Lower leg skin (tissue), 4 donors: ENCODE results near the gene POGZ. TPM values are rescaled to one million over a fixed set of nuclear protein-coding genes. Genes with fewer than 3 reads are reported as not detected.
"Not testable (repeated sequence)": the region's sequence is repeated elsewhere in the genome, so short reads cannot be mapped to it uniquely, and the experiment has no call there.

Experiments
- DNase-seq, 2 donors: peaks; one replicate each; pipeline ENCODE4 v3.0.0-alpha.2; 2019; ENCODE audit warnings: low spot score in 2 of 2
- H3K4me3 ChIP-seq: fragments of 200-600 bp; sonication (generic); 2 replicates; pipeline ENCODE4 v1.5.1; 2017; ENCODE audit warnings: mild to moderate bottlenecking, low read depth; ENCODE audit not compliant: poor library complexity, severe bottlenecking
- POLR2A ChIP-seq, 2 donors: fragments of 450-650 bp; IDR thresholded peaks; one replicate each; pipeline ENCODE4 v1.6.1; 2016 to 2017; ENCODE audit warnings: antibody characterized with exemption in 2 of 2, mild to moderate bottlenecking in 1 of 2, moderate library complexity in 1 of 2
- WGBS, 2 donors: methylation state at CpG; one replicate each; pipeline ENCODE4 v1.1.5; 2018; 5-methylcytosine and 5-hydroxymethylcytosine counted together
- intact Hi-C: fragments of 100-400 bp; cut with DNase I; formaldehyde crosslinking; loops from one replicate; pipeline ENCODE4 v1.15.0; 2023; ENCODE audit warnings: low total_unique reads
- total RNA-seq, 4 donors: library from RNA; depleted of rRNA; stranded (reverse); fragments of >200 nt; gene quantifications; one replicate each; pipeline ENCODE4 v1.1.0, GENCODE V29; 2016
- TF ChIP-seq, protein P1 (sequence below), 3 donors: fragments of 450-650 bp; IDR thresholded peaks; one replicate each; pipeline ENCODE4 v1.5.1; 2016; ENCODE audit warnings: antibody characterized with exemption in 3 of 3, mild to moderate bottlenecking in 3 of 3, moderate library complexity in 2 of 3

The POGZ gene
- total RNA-seq, 4 donors from 2014 or later: 23.7 to 71.8 (median 26.8) TPM

DNA sequence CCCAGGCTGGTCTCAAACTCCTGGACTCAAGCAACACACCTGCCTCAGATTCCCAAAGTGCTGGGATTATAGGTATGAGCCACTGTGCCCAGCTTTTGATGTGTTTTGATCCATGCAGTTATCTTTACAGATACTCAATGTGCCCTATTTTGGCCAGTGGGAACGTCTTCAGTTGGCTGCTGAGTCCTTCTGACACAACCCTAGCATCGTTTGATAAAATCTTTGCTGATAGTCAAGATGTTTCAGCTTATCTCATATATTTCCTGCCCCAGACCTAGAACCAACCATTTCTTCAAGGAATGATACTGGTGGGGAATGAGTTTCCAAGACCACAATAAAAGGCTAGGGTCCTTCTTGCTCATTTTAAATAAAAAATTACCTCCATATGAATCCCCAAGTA is 11.6 kb downstream of the POGZ start:
- intact Hi-C loops: loop anchor here (10.0 kb wide), 1 partner anchor 297 kb away; no protein-coding TSS in a partner anchor
- H3K4me3 ChIP-seq: no peak overlapping the region
- TF ChIP-seq, protein P1, sequence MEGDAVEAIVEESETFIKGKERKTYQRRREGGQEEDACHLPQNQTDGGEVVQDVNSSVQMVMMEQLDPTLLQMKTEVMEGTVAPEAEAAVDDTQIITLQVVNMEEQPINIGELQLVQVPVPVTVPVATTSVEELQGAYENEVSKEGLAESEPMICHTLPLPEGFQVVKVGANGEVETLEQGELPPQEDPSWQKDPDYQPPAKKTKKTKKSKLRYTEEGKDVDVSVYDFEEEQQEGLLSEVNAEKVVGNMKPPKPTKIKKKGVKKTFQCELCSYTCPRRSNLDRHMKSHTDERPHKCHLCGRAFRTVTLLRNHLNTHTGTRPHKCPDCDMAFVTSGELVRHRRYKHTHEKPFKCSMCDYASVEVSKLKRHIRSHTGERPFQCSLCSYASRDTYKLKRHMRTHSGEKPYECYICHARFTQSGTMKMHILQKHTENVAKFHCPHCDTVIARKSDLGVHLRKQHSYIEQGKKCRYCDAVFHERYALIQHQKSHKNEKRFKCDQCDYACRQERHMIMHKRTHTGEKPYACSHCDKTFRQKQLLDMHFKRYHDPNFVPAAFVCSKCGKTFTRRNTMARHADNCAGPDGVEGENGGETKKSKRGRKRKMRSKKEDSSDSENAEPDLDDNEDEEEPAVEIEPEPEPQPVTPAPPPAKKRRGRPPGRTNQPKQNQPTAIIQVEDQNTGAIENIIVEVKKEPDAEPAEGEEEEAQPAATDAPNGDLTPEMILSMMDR (IDR thresholded peaks at IDR 0.05): no peak
- no peak for TF ChIP-seq POLR2A (IDR thresholded peaks at IDR 0.05)
- 40 to 50% methylated on average over 2 of the region's 2 CpGs for WGBS, 2 donors
- no peak for DNase-seq

DNA sequence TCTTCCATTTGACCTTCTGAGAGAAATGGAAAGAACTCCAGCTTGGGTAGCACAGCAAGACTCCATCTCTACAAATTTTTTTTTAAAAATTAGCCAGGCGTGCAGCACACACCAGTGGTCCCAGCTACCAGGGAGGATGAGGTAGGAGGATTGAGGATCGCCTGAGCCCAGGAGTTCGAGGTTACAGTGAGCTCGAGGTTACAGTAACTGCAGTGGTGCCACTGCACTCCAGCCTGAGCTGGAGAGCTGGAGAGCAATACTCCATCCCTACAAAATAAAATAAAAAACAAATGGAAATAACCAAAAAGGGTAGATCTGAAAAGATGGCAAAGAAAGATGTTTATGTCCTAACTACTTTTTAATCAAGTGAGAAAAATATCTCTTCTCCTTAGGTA is 14.5 kb downstream of the POGZ start:
- intact Hi-C loops: loop anchor here (10.0 kb wide), 1 partner anchor 300 kb away; no protein-coding TSS in a partner anchor
- 77 to 78% methylated on average over 4 of the region's 4 CpGs for WGBS, 2 donors
- DNase-seq: no peak
- H3K4me3 ChIP-seq: no peak overlapping the region
- no peak for TF ChIP-seq POLR2A (IDR thresholded peaks at IDR 0.05)
- TF ChIP-seq, protein P1 (IDR thresholded peaks at IDR 0.05): no peak

DNA sequence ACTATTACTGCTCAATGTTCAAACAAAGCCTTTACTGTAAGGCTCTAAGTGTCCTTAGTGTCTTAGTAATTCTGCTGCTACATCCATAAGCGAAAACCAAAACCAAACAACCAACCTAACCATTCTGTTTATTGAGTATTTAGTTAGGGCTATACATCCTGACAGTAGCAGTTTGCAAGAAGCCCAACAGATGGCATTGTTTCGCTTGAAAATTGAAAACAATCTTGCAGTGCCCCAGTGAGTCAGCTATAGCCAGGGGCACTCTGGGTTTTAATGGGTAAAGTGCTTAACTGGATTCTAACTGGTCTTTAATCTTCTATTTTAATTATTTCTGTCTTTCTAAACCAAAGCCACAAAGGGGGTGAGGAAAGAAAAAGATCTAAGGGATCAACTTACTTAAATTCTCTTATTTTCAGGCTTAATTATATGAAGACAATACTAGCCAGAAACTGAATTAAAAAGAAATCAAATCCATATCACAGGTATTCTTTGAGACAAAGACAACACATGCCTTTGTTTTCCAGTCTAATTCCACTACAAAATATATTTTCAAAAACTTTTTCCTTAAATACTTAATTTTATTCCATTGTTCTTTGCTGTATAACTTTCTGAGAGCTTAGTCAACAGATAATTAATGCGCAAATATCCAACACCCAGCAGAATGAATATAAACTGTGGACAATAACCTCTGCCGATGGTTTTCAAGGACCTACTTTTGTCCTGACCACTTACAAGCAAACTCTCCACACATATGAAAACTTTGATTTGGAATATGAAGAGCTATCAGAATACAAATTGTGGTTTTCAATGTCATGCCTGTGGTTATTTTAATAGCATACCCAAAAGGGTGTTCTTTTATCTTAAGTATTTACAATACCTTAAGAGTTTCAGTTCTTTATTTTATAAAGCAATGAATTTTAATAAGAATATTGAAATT is 15.2 kb downstream of the POGZ start:
- DNase-seq: peak in 1 of 2 donors; percentile 74
- TF ChIP-seq POLR2A (IDR thresholded peaks at IDR 0.05): no peak
- TF ChIP-seq, protein P1 (IDR thresholded peaks at IDR 0.05): peak in 1 of 3 donors; percentile 25
- 48 to 50% methylated on average over 4 of the region's 4 CpGs for WGBS, 2 donors
- intact Hi-C loops: loop anchor here (10.0 kb wide), 1 partner anchor 301 kb away; no protein-coding TSS in a partner anchor
- H3K4me3 ChIP-seq: no peak overlapping the region

DNA sequence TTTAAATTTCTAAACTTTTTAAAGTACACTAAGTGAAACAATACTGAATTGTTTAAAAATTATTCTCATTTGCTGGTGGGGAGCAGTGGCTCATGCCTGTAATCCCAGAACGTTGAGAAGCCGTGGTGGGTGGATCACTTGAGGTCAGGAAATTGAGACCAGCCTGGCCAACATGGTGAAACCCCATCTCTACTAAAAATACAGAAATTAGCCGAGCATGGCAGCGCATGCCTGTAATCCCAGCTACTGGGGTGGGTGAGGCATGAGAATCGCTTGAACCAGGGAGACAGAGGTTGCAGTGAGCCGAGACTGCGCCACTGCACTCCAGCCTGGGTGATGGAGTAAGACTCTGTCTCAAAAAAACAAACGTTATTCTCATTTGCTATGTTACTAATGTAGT is 21.9 kb downstream of the POGZ start:
- WGBS, 2 donors: 72 to 78% methylated on average over 8 of the region's 8 CpGs
- DNase-seq, intact Hi-C loops: not testable (repeated sequence)

DNA sequence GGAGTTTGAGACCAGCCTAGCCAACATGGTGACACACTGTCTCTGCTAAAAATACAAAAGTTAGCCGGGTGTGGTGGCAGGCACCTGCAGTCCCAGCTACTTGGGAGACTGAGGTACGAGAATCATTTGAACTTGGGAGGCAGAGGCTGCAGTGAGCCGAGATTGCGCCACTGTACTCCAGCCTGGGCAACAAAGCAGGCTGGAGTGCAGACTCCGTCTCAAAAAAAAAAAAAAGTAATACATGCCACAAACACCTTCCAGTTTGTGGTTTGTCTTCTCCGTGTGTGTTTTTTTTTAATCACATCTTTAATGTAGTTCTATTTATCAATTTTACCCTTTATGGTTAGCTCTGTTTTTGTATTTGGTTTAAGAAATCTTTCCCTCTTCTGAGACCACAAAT is 22.3 kb downstream of the POGZ start:
- 76 to 78% methylated on average over 6 of the region's 6 CpGs for WGBS, 2 donors
- intact Hi-C loops: no loop called here

More for the DNA sequence above, 21.9 kb downstream of the POGZ start:
- H3K4me3 ChIP-seq: not testable (repeated sequence)

DNA sequence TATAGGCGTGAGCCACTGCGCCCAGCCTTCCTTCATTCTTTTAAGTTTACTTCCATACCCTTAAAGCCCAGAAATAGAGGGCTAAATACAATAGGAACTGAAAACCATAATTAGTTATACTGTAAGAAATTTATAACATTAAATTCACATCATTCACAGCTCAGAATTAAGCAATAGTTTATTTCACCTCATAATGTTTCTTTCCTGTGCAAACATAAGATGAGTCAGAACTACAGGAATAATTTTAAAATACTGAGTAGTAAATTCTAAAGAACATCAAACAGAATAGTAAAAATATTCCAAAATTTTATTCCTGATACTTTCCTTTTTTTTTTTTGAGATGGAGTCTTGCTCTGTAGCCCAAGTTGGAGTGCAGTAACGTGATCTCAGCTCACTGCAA is 24.1 kb downstream of the POGZ start:
- intact Hi-C loops: no loop called here
- 86% methylated on average over 3 of the region's 3 CpGs for WGBS, 2 donors

More for the DNA sequence above, 22.3 kb downstream of the POGZ start:
- H3K4me3 ChIP-seq: no peak overlapping the region
- TF ChIP-seq POLR2A (IDR thresholded peaks at IDR 0.05): no peak
- TF ChIP-seq, protein P1 (IDR thresholded peaks at IDR 0.05): no peak
- no peak for DNase-seq

DNA sequence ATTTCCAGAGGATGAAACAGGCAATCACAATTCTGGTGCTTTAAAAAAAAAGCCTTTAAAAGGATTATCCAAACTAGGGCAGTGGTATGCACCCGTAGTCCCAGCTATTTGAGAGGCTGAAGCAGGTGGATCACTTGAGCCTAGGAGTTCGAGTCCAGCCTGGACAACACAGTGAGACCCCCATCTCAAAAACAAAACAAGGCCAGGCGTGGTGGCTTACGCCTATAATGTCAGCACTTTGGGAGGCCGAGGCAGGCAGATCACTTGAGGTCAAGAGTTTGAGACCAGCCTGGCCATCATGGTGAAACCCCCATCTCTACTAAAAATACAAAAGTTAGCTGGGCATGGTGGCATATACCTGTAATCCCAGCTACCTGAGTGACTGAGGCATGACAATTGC is 25.5 kb downstream of the POGZ start:
- DNase-seq, intact Hi-C loops, H3K4me3 ChIP-seq: not testable (repeated sequence)
- WGBS, 2 donors: 91 to 94% methylated on average over 5 of the region's 5 CpGs

More for the DNA sequence above, 24.1 kb downstream of the POGZ start:
- TF ChIP-seq POLR2A (IDR thresholded peaks at IDR 0.05): no peak
- TF ChIP-seq, protein P1 (IDR thresholded peaks at IDR 0.05): no peak
- no peak for DNase-seq
- no peak overlapping the region for H3K4me3 ChIP-seq
